NCI-H2196 (cell line): Measurements from ENCODE around the gene HRH1.

Source experiments
- DNase-seq: peaks from one replicate; lab custom pipeline; 2025; ENCODE audit not compliant: unreplicated experiment; lab: John Stamatoyannopoulos, UW

The HRH1 gene

GRCh38 chr3:11306817-11307589, 152.7 kb downstream of the HRH1 start:
- no peak for DNase-seq

GRCh38 chr3:11307830-11308432, 153.6 kb downstream of the HRH1 start:
- no peak for DNase-seq

- no peak for DNase-seq
Measured at GRCh38 chr3:11310258-11310657, 156.0 kb downstream of the HRH1 start.

GRCh38 chr3:11312166-11312565, 157.9 kb downstream of the HRH1 start:
- DNase-seq = no peak
